ENCODE measurements around the gene CEP97.

CEP97 gene

DNA sequence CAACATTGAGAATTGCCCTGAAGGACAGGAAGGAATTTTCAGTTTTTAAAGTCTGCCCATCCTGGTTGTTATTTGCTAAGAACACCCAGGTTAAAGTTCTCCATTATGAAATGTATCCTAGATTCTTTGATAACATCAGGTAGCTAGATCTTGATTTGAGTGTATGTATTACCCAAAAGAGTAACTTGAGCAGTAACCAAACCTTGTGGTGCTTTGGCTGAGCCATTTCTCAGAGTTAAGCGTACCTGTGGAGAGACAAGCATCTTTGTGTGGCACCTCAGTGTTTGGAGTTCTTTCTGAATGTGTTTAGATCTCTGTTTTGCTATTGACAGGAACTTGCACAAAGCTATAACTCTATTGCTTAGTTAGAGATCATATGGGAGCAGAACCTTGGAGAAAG lies 20.4 kb downstream of the CEP97 start:
- TF ChIP-seq, protein P1, sequence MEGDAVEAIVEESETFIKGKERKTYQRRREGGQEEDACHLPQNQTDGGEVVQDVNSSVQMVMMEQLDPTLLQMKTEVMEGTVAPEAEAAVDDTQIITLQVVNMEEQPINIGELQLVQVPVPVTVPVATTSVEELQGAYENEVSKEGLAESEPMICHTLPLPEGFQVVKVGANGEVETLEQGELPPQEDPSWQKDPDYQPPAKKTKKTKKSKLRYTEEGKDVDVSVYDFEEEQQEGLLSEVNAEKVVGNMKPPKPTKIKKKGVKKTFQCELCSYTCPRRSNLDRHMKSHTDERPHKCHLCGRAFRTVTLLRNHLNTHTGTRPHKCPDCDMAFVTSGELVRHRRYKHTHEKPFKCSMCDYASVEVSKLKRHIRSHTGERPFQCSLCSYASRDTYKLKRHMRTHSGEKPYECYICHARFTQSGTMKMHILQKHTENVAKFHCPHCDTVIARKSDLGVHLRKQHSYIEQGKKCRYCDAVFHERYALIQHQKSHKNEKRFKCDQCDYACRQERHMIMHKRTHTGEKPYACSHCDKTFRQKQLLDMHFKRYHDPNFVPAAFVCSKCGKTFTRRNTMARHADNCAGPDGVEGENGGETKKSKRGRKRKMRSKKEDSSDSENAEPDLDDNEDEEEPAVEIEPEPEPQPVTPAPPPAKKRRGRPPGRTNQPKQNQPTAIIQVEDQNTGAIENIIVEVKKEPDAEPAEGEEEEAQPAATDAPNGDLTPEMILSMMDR (IDR thresholded peaks at IDR 0.05) = no peak

DNA sequence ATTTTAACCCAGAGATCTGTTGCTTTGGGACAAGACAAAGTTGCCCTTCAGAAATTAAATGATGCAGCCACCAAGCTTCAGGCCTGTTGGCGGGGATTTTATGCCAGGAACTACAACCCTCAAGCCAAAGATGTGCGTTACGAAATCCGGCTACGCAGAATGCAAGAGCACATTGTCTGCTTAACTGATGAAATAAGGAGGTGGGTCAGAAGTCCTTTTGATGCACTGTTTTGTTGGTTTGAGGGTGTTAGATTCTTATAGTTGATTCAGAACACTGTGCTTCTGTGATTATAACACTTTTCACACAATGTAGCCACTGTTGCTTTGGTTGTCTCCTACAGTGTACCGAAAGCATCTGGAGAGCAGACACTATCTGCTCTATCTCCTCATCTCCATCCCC lies 33.8 kb downstream of the CEP97 start:
- TF ChIP-seq, protein P1 (IDR thresholded peaks at IDR 0.05) = no peak

DNA sequence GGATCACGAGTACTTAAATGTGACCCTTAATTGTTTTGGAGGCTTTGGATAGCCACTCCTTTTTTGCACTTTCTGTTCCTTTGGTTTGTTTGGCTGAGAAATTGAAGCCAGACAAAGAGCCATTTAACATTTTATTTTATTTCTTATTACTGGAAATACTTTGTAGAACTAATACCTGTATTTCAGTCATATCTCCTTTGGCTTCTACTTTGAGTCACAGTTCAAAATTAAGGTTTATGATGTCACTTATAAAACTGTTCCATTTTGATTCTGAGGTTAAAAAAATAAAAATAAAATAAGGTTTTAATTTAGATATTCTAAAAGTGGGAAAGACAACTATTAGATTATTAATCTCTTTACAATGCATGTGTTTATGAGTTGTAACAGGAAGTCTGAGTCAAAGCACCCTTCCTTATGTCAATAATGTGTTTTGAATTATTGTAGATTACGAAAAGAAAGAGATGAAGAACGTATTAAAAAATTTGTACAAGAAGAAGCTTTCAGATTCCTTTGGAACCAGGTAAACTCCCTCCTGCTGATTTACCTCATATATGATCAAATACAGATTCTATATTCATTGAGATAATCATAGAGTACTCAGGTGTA lies 37.7 kb downstream of the CEP97 start:
- TF ChIP-seq, protein P1 (IDR thresholded peaks at IDR 0.05) = no peak

DNA sequence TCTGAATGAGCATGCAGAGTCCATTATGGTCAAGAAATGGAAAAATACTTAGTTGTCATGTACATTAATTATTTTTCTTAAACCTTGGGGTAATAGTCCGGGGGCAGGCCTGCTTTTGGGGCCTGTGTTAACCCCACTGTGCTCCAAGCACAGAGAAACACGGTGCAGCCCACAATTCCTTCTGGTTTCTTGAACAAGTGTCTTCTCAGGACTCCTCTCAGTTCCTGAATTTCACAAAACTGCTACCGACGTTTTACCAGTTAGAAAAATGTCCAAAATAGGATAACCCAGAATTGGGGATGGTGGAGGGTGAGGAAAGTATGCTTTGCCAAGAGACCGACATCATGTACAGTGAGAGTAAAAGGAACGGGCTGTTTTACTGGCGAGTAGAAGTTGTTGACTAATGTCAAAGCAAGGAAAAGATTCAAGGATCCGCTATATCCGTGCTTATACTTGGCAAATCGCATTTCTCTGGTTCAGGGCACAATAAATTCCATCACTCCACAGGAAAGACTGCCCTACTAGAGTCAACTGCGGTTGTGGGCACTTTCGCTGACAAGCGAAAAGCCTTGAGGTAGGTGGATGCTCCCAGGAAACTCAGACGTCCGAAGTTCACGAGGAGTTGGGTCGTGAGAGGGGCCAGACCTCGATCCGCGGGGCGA lies 54.1 kb downstream of the CEP97 start:
- TF ChIP-seq, protein P1 (IDR thresholded peaks at IDR 0.05) = no peak

DNA sequence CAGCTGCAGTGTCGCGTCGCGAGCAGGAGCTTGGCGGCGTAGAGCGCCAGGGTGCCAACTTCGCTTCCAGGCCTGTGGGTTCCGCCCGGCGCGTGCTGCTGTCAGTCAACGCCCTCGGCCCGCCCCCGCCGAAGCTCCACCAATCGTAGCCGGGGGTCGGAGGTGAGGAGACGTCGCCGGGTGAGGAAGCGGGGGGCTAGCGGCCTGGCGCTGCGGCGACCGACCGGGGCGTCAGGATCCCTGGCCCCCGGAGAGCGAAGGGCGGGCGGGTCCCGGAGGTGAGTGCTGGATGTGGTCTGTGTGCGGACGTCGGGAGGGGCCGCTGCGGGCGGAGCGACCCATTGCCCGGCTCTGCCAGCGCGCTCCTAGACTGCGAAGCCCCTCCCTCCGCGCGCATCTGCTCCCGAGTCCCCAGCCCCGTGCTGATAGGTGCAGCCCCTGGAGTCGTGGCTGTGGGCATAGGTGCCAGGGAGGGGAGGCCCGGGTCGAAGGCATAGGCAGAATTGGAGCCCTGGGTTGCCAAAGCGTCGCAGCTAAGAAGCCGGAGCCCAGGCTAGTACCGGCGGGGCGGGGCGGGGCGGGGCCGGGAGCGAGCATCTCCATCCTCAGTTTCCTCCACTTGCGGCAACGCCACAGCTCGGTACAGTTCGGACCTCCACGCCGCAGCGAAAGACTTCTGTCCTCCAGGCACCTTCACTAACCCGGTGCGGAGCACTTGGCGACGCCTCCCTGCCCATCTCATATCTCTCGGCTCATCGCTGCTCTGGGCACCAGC lies 54.8 kb downstream of the CEP97 start, which contains the start of gene NXPE3:
Gene NXPE3 (plus strand): TSS at position 165 of the 775 bp plus-strand sequence. CDS start 6,386 bp downstream, outside the sequence.
- TF ChIP-seq, protein P1 (IDR thresholded peaks at IDR 0.05) = no peak

DNA sequence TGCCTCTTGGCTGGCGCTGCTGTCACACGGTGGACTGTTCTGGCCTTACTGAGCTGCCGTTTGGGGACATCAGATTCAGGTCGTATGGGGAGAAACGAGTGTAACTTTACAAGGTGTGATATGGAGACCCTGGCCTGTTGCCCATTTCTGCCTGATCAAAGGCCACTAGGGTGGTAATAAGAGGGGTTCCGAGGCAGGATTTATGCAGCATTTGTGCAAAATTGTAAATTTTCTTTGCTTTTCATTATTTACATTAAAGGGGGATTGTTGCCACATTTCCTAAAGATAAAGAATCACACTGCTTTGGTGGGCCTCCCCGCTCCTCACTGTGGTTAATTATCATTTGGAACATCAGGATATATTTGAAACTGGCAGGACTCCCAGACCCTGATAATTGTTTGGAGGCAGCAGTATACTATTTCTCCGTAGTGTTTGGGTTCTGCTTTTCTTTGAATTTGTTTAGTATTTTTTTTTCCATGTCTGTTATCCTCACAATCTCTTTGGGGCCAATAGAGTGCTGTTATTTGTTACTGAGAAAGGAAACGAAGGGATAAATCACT lies 55.5 kb downstream of the CEP97 start:
- TF ChIP-seq, protein P1 (IDR thresholded peaks at IDR 0.05) = no peak

DNA sequence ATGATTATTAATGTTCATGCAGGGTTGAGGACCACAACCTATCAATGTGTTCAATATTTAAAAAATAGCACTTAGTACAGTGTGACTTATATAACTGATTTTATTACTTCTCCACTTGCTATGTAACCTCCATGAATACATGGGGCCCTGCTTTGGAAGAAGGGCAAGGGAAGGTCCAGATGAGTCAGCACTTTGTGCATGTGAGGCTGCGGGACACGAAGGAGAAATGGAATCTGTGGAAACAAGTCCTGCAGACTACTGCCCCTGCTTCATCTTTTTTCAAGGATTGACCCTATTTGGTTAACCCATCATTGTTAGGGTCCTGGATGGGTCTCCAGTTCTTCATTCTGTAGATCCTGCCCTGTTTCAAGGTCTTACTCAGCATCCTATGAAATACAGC lies 56.2 kb downstream of the CEP97 start:
- TF ChIP-seq, protein P1 (IDR thresholded peaks at IDR 0.05) = no peak
